ENCODE data around the gene TRIM67. TPM values are rescaled to one million over a fixed set of nuclear protein-coding genes. Genes with fewer than 3 reads are reported as not detected.

Gene TRIM67
- total RNA-seq, 1 experiment from 2014 or later, result not detected

DNA sequence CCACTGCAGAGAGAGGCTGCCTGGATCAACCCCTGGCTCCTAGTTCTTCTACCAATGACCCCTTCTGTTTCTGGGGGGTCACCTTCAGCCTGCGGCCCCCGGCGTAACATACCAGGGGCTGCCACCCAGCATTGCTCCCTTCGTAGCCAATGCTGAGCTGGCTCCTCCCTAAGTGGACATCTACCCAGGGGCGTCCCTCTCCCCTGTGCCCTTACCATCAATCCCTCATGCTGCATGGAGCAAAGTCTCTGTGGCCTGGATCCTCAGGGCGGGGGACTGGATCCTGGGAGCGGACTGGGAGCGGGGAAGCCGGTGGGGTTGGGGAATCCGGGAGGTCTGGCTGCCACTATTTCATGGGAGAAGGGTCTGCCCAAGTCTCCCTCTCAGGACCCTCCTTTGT is 28.6 kb downstream of the TRIM67 start:
- Mint-ChIP-seq H3K4me1 (no peaks in the 10 kb centered on the region), H3K27me3 (ENCODE audit: low read depth) (peaks cover 74% of the 10 kb centered on the region), H3K4me3 (no peak overlapping the region), H3K27ac (no peak overlapping the region), H3K36me3 (no peaks in the 10 kb centered on the region), H3K9me3 (peaks cover 12% of the 10 kb centered on the region)
- CTCF ChIA-PET, result no interaction called here
- ATAC-seq (no peak), DNase-seq (ENCODE audit: low spot score) (no peak)
- POLR2A ChIA-PET, result no interaction called here
- TF ChIP-seq, protein P1, sequence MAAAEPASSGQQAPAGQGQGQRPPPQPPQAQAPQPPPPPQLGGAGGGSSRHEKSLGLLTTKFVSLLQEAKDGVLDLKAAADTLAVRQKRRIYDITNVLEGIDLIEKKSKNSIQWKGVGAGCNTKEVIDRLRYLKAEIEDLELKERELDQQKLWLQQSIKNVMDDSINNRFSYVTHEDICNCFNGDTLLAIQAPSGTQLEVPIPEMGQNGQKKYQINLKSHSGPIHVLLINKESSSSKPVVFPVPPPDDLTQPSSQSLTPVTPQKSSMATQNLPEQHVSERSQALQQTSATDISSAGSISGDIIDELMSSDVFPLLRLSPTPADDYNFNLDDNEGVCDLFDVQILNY (CRISPR knock-in tag; IDR thresholded peaks at IDR 0.05), result no peak
- TF ChIP-seq, protein P2, sequence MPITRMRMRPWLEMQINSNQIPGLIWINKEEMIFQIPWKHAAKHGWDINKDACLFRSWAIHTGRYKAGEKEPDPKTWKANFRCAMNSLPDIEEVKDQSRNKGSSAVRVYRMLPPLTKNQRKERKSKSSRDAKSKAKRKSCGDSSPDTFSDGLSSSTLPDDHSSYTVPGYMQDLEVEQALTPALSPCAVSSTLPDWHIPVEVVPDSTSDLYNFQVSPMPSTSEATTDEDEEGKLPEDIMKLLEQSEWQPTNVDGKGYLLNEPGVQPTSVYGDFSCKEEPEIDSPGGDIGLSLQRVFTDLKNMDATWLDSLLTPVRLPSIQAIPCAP (CRISPR knock-in tag; IDR thresholded peaks at IDR 0.05), result no peak
- TF ChIP-seq, protein P3, sequence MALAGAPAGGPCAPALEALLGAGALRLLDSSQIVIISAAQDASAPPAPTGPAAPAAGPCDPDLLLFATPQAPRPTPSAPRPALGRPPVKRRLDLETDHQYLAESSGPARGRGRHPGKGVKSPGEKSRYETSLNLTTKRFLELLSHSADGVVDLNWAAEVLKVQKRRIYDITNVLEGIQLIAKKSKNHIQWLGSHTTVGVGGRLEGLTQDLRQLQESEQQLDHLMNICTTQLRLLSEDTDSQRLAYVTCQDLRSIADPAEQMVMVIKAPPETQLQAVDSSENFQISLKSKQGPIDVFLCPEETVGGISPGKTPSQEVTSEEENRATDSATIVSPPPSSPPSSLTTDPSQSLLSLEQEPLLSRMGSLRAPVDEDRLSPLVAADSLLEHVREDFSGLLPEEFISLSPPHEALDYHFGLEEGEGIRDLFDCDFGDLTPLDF (CRISPR knock-in tag; IDR thresholded peaks at IDR 0.05), result no peak
- TF ChIP-seq, protein P4, sequence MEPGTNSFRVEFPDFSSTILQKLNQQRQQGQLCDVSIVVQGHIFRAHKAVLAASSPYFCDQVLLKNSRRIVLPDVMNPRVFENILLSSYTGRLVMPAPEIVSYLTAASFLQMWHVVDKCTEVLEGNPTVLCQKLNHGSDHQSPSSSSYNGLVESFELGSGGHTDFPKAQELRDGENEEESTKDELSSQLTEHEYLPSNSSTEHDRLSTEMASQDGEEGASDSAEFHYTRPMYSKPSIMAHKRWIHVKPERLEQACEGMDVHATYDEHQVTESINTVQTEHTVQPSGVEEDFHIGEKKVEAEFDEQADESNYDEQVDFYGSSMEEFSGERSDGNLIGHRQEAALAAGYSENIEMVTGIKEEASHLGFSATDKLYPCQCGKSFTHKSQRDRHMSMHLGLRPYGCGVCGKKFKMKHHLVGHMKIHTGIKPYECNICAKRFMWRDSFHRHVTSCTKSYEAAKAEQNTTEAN (CRISPR knock-in tag; IDR thresholded peaks at IDR 0.05), result no peak
- TF ChIP-seq, protein P5, sequence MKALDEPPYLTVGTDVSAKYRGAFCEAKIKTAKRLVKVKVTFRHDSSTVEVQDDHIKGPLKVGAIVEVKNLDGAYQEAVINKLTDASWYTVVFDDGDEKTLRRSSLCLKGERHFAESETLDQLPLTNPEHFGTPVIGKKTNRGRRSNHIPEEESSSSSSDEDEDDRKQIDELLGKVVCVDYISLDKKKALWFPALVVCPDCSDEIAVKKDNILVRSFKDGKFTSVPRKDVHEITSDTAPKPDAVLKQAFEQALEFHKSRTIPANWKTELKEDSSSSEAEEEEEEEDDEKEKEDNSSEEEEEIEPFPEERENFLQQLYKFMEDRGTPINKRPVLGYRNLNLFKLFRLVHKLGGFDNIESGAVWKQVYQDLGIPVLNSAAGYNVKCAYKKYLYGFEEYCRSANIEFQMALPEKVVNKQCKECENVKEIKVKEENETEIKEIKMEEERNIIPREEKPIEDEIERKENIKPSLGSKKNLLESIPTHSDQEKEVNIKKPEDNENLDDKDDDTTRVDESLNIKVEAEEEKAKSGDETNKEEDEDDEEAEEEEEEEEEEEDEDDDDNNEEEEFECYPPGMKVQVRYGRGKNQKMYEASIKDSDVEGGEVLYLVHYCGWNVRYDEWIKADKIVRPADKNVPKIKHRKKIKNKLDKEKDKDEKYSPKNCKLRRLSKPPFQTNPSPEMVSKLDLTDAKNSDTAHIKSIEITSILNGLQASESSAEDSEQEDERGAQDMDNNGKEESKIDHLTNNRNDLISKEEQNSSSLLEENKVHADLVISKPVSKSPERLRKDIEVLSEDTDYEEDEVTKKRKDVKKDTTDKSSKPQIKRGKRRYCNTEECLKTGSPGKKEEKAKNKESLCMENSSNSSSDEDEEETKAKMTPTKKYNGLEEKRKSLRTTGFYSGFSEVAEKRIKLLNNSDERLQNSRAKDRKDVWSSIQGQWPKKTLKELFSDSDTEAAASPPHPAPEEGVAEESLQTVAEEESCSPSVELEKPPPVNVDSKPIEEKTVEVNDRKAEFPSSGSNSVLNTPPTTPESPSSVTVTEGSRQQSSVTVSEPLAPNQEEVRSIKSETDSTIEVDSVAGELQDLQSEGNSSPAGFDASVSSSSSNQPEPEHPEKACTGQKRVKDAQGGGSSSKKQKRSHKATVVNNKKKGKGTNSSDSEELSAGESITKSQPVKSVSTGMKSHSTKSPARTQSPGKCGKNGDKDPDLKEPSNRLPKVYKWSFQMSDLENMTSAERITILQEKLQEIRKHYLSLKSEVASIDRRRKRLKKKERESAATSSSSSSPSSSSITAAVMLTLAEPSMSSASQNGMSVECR (CRISPR knock-in tag; IDR thresholded peaks at IDR 0.05; ENCODE audit: borderline replicate concordance), result no peak
- TF ChIP-seq RORB (CRISPR knock-in tag; IDR thresholded peaks at IDR 0.05), result no peak
- TF ChIP-seq FOXJ3 (CRISPR knock-in tag; IDR thresholded peaks at IDR 0.05; ENCODE audit: borderline replicate concordance), result no peak
- TF ChIP-seq, protein P6, sequence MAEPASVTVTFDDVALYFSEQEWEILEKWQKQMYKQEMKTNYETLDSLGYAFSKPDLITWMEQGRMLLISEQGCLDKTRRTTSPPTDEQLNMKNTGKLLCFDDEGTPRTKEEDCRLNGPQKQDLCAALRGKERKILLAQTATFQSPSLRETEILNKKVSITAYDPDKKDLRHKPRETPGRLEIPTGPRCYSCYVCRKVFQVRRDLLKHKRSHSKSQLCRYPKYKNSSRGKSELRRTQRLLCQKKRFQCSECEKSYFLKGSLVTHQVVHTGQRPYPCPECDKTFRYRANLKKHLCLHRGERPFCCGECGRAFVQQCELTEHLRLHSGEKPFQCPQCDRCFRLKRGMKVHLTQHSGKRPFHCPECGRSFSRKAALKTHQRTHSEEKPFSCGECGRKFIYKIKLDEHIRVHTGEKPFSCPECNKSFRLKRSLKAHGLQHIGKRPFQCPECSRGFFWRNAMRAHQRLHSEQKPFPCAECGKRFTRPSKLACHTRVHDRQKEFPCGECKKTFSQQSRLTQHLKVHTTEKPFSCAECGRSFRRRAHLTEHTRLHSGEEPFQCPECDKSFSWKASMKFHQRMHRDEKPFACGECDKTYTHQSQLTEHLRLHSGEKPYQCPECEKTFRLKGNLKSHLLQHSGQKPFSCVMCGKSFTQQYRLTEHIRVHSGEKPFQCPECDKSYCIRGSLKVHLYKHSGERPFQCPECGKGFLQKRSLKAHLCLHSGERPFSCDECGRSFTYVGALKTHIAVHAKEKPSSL (CRISPR knock-in tag; conservative IDR thresholded peaks at IDR 0.05), result no peak
- no peak for TF ChIP-seq SMAD3 (CRISPR knock-in tag; IDR thresholded peaks at IDR 0.05; ENCODE audit: borderline replicate concordance)
- no peak for TF ChIP-seq FOXK1 (CRISPR knock-in tag; IDR thresholded peaks at IDR 0.05)
- TF ChIP-seq, protein P7, sequence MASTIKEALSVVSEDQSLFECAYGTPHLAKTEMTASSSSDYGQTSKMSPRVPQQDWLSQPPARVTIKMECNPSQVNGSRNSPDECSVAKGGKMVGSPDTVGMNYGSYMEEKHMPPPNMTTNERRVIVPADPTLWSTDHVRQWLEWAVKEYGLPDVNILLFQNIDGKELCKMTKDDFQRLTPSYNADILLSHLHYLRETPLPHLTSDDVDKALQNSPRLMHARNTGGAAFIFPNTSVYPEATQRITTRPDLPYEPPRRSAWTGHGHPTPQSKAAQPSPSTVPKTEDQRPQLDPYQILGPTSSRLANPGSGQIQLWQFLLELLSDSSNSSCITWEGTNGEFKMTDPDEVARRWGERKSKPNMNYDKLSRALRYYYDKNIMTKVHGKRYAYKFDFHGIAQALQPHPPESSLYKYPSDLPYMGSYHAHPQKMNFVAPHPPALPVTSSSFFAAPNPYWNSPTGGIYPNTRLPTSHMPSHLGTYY (CRISPR knock-in tag; IDR thresholded peaks at IDR 0.05), result no peak
- TF ChIP-seq EMX1 (CRISPR knock-in tag; IDR thresholded peaks at IDR 0.05), result no peak
- TF ChIP-seq PRRX2 (CRISPR knock-in tag; IDR thresholded peaks at IDR 0.05), result no peak
- TF ChIP-seq, protein P8, sequence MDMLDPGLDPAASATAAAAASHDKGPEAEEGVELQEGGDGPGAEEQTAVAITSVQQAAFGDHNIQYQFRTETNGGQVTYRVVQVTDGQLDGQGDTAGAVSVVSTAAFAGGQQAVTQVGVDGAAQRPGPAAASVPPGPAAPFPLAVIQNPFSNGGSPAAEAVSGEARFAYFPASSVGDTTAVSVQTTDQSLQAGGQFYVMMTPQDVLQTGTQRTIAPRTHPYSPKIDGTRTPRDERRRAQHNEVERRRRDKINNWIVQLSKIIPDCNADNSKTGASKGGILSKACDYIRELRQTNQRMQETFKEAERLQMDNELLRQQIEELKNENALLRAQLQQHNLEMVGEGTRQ (CRISPR knock-in tag; IDR thresholded peaks at IDR 0.05), result no peak
- TF ChIP-seq ZNF232 (CRISPR knock-in tag; IDR thresholded peaks at IDR 0.05), result no peak
- TF ChIP-seq MXD4 (CRISPR knock-in tag; IDR thresholded peaks at IDR 0.05; ENCODE audit: borderline replicate concordance), result no peak
- no peak for TF ChIP-seq ZBTB21 (CRISPR knock-in tag; IDR thresholded peaks at IDR 0.05; ENCODE audit: borderline replicate concordance)
